OCI-LY1 (cell line): Measurements from ENCODE around the gene PDK4.

Experiments used
- H2AFZ ChIP-seq: fragments of 200-600 bp; sonication (generic), shearing (Covaris generic); 2 replicates; pipeline ENCODE4 v1.6.0; 2014; ENCODE audit warnings: antibody characterized with exemption, mild to moderate bottlenecking, low read length
- H3F3A ChIP-seq: fragments of 200-600 bp; sonication (generic), shearing (Covaris generic); 2 replicates; pipeline ENCODE4 v1.6.0; 2014; ENCODE audit warnings: mild to moderate bottlenecking, antibody characterized with exemption, low read length, moderate library complexity; ENCODE audit not compliant: insufficient read depth
- H3K27ac ChIP-seq: fragments of 200-600 bp; sonication (generic); 2 replicates; pipeline ENCODE4 v1.5.1; 2014; ENCODE audit warnings: low read length, mixed run types, mild to moderate bottlenecking, low read depth; ENCODE audit not compliant: poor library complexity, severe bottlenecking
- H3K27me3 ChIP-seq: fragments of 200-600 bp; sonication (generic); 2 replicates; pipeline ENCODE4 v1.6.0; 2014; ENCODE audit warnings: antibody characterized with exemption, mild to moderate bottlenecking, low read length, moderate library complexity; ENCODE audit not compliant: insufficient read depth
- H3K36me3 ChIP-seq: fragments of 200-600 bp; sonication (generic); 2 replicates; pipeline ENCODE4 v1.6.1; 2014; ENCODE audit warnings: mild to moderate bottlenecking, antibody characterized with exemption, low read length, moderate library complexity, mixed read lengths; ENCODE audit not compliant: insufficient read depth
- H3K4me1 ChIP-seq: fragments of 200-600 bp; sonication (generic); 2 replicates; pipeline ENCODE4 v1.5.1; 2014; ENCODE audit warnings: mild to moderate bottlenecking, low read length, moderate library complexity; ENCODE audit not compliant: insufficient read depth, severe bottlenecking
- H3K4me2 ChIP-seq: fragments of 200-600 bp; sonication (generic), shearing (Covaris generic); 2 replicates; pipeline ENCODE4 v1.6.1; 2014; ENCODE audit warnings: low read length
- H3K4me3 ChIP-seq: fragments of 200-600 bp; sonication (generic); 2 replicates; pipeline ENCODE4 v1.5.1; 2014; ENCODE audit warnings: low read length, low read depth, mild to moderate bottlenecking, mixed read lengths; ENCODE audit not compliant: poor library complexity, severe bottlenecking
- H3K79me2 ChIP-seq: fragments of 200-600 bp; shearing (Covaris generic); 2 replicates; pipeline ENCODE4 v1.6.1; 2016; ENCODE audit warnings: mixed run types, low read length, mixed read lengths; ENCODE audit not compliant: insufficient read depth
- H3K9ac ChIP-seq: fragments of 200-600 bp; sonication (generic), shearing (Covaris generic); 2 replicates; pipeline ENCODE4 v1.6.1; 2014; ENCODE audit warnings: mild to moderate bottlenecking, low read length, mixed read lengths
- H3K9me2 ChIP-seq: fragments of 200-600 bp; sonication (generic), shearing (Covaris generic); 2 replicates; pipeline ENCODE4 v1.6.1; 2014; ENCODE audit warnings: low read depth, mild to moderate bottlenecking, low read length, mixed read lengths
- H3K9me3 ChIP-seq: fragments of 200-600 bp; shearing (Covaris generic); 2 replicates; pipeline ENCODE4 v1.6.1; 2014; ENCODE audit warnings: low read length, mixed read lengths
- H4K20me1 ChIP-seq: fragments of 200-600 bp; sonication (generic), shearing (Covaris generic); 2 replicates; pipeline ENCODE4 v1.6.0; 2016; ENCODE audit warnings: mild to moderate bottlenecking, low read length; ENCODE audit not compliant: insufficient read depth
- EZH2 ChIP-seq: fragments of 200-600 bp; sonication (generic), shearing (Covaris generic); IDR thresholded peaks from 2 replicates; pipeline ENCODE4 v1.8.0; 2017; ENCODE audit warnings: borderline replicate concordance, mixed run types, mild to moderate bottlenecking, antibody characterized with exemption, low read length, moderate library complexity, mixed read lengths
- TF ChIP-seq, protein P1 (sequence below): fragments of 200-600 bp; sonication (generic), shearing (Covaris generic); IDR thresholded peaks from 2 replicates; pipeline ENCODE4 v1.5.1; 2017; ENCODE audit warnings: mild to moderate bottlenecking, antibody characterized with exemption, low read length, moderate library complexity, mixed read lengths

PDK4 gene

GRCh38 chr7:95582578-95583293 is 13.6 kb downstream of the PDK4 start:
- Histone ChIP-seq H2AFZ (no peak overlapping the region), H3K4me2 (no peak overlapping the region), H3K9me2 (no peaks in the 10 kb centered on the region), H3K79me2 (no peaks in the 10 kb centered on the region), H3K4me3 (no peak overlapping the region), H3K4me1 (no peaks in the 10 kb centered on the region), H4K20me1 (no peaks in the 10 kb centered on the region), H3K36me3 (no peaks in the 10 kb centered on the region), H3K9me3 (no peaks in the 10 kb centered on the region), H3K27me3 (no peaks in the 10 kb centered on the region), H3K9ac (no peak overlapping the region), H3K27ac (no peak overlapping the region), H3F3A (no peaks in the 10 kb centered on the region)
- TF ChIP-seq, protein P1, sequence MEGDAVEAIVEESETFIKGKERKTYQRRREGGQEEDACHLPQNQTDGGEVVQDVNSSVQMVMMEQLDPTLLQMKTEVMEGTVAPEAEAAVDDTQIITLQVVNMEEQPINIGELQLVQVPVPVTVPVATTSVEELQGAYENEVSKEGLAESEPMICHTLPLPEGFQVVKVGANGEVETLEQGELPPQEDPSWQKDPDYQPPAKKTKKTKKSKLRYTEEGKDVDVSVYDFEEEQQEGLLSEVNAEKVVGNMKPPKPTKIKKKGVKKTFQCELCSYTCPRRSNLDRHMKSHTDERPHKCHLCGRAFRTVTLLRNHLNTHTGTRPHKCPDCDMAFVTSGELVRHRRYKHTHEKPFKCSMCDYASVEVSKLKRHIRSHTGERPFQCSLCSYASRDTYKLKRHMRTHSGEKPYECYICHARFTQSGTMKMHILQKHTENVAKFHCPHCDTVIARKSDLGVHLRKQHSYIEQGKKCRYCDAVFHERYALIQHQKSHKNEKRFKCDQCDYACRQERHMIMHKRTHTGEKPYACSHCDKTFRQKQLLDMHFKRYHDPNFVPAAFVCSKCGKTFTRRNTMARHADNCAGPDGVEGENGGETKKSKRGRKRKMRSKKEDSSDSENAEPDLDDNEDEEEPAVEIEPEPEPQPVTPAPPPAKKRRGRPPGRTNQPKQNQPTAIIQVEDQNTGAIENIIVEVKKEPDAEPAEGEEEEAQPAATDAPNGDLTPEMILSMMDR: no peak
- no peak for TF ChIP-seq EZH2

DNA sequence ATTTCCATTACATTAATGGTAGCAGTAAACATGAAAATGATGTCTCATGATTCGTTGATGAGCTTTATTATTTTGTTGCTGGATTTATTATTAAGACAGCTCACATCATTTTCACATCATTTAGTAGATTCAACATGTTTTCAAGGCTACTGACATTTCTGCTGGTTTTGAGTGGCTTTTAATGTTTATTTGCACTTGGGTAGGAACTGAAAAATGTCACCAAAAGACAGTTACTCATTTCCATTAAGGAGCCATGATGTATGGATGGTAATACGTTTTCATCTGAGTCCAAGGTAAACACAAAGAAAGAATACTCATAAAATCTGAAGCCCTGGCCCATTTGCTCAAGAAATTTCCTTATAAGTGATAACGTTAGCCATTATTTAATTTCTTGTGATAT is 14.8 kb downstream of the PDK4 start:
- Histone ChIP-seq H3K4me2 (no peak overlapping the region), H3K9me3 (no peaks in the 10 kb centered on the region), H3K27ac (no peak overlapping the region), H3K36me3 (no peaks in the 10 kb centered on the region), H3K27me3 (no peaks in the 10 kb centered on the region), H3K4me1 (no peaks in the 10 kb centered on the region), H3K79me2 (no peaks in the 10 kb centered on the region), H2AFZ (no peak overlapping the region), H3F3A (no peaks in the 10 kb centered on the region), H3K9ac (no peak overlapping the region), H3K9me2 (no peaks in the 10 kb centered on the region), H3K4me3 (no peak overlapping the region), H4K20me1 (no peaks in the 10 kb centered on the region)
- TF ChIP-seq, protein P1: no peak
- no peak for TF ChIP-seq EZH2

GRCh38 chr7:95579318-95579717 is 17.0 kb downstream of the PDK4 start:
- Histone ChIP-seq H3K4me2 (no peak overlapping the region), H3K4me3 (no peak overlapping the region), H2AFZ (no peak overlapping the region), H3K27me3 (no peaks in the 10 kb centered on the region), H4K20me1 (no peaks in the 10 kb centered on the region), H3K9ac (no peak overlapping the region), H3K9me2 (no peaks in the 10 kb centered on the region), H3K4me1 (no peaks in the 10 kb centered on the region), H3K36me3 (no peaks in the 10 kb centered on the region), H3K79me2 (no peaks in the 10 kb centered on the region), H3F3A (no peaks in the 10 kb centered on the region), H3K27ac (no peak overlapping the region), H3K9me3 (no peaks in the 10 kb centered on the region)
- no peak for TF ChIP-seq EZH2
- TF ChIP-seq, protein P1: no peak
